ENCODE data around the gene TMCO2.
"Not testable (repeated sequence)": the region's sequence is repeated elsewhere in the genome, so short reads cannot be mapped to it uniquely, and the experiment has no call there.

Gene TMCO2

GRCh38 chr1:40247655-40248054 lies at the start of gene TMCO2:
Gene TMCO2 (plus strand): TSS chr1:40247937. CDS start chr1:40247994, 57 bp downstream.
- DNase-seq (ENCODE audit: low spot score) = no peak

- DNase-seq (ENCODE audit: low spot score) = no peak
Observed at GRCh38 chr1:40199126-40199525, 48.6 kb upstream of the TMCO2 start.

GRCh38 chr1:40204856-40205255 lies 42.9 kb upstream of the TMCO2 start:
- no peak for DNase-seq (ENCODE audit: low spot score)

- no peak for DNase-seq (ENCODE audit: low spot score)
Observed at GRCh38 chr1:40210511-40211204, 37.1 kb upstream of the TMCO2 start.

GRCh38 chr1:40218333-40218732 lies 29.4 kb upstream of the TMCO2 start:
- DNase-seq (ENCODE audit: low spot score) = no peak

- DNase-seq (ENCODE audit: low spot score) = not testable (repeated sequence)
Observed at GRCh38 chr1:40221471-40221905, 26.2 kb upstream of the TMCO2 start.

GRCh38 chr1:40221977-40222772 lies 25.6 kb upstream of the TMCO2 start:
- no peak for DNase-seq (ENCODE audit: low spot score)

GRCh38 chr1:40224040-40224439 lies 23.7 kb upstream of the TMCO2 start:
- DNase-seq (ENCODE audit: low spot score) = no peak

- no peak for DNase-seq (ENCODE audit: low spot score)
Observed at GRCh38 chr1:40226192-40226591, 21.5 kb upstream of the TMCO2 start.

GRCh38 chr1:40232444-40232843 lies 15.3 kb upstream of the TMCO2 start:
- DNase-seq (ENCODE audit: low spot score) = no peak

- DNase-seq (ENCODE audit: low spot score) = no peak
Observed at GRCh38 chr1:40239626-40240025, 8.1 kb upstream of the TMCO2 start.

GRCh38 chr1:40240390-40240789 lies 7.3 kb upstream of the TMCO2 start:
- no peak for DNase-seq (ENCODE audit: low spot score)

- no peak for DNase-seq (ENCODE audit: low spot score)
Observed at GRCh38 chr1:40241362-40241761, 6.4 kb upstream of the TMCO2 start.

- no peak for DNase-seq (ENCODE audit: low spot score)
Observed at GRCh38 chr1:40243351-40243750, 4.4 kb upstream of the TMCO2 start.

GRCh38 chr1:40244138-40244744 lies 3.5 kb upstream of the TMCO2 start:
- DNase-seq (ENCODE audit: low spot score) = no peak

- DNase-seq (ENCODE audit: low spot score) = no peak
Observed at GRCh38 chr1:40245686-40246085, 2.1 kb upstream of the TMCO2 start.

GRCh38 chr1:40248412-40248811 lies 675 bp downstream of the TMCO2 start:
- no peak for DNase-seq (ENCODE audit: low spot score)

- no peak for DNase-seq (ENCODE audit: low spot score)
Observed at GRCh38 chr1:40251456-40251855, 3.7 kb downstream of the TMCO2 start.

GRCh38 chr1:40252601-40253000 lies 4.9 kb downstream of the TMCO2 start:
- no peak for DNase-seq (ENCODE audit: low spot score)

- no peak for DNase-seq (ENCODE audit: low spot score)
Observed at GRCh38 chr1:40255231-40255630, 7.5 kb downstream of the TMCO2 start.

GRCh38 chr1:40256401-40257084 lies 8.8 kb downstream of the TMCO2 start:
- no peak for DNase-seq (ENCODE audit: low spot score)

- no peak for DNase-seq (ENCODE audit: low spot score)
Observed at GRCh38 chr1:40257313-40257687, 9.6 kb downstream of the TMCO2 start.

All from AG20443 (cell line).